K562 treated with DMSO at 1 percent for 4 hours (cell line): ENCODE results near the gene PIGR. TPM values are rescaled to one million over a fixed set of nuclear protein-coding genes. Genes with fewer than 3 reads are reported as not detected.

ENCODE experiments used
- total RNA-seq: library from RNA; unstranded; fragments of 300-600 nt; gene quantifications from 2 replicates; pipeline ENCODE4 v1.2.3, GENCODE V29; 2022; ENCODE audit not compliant: insufficient read depth

The PIGR gene, protein sequence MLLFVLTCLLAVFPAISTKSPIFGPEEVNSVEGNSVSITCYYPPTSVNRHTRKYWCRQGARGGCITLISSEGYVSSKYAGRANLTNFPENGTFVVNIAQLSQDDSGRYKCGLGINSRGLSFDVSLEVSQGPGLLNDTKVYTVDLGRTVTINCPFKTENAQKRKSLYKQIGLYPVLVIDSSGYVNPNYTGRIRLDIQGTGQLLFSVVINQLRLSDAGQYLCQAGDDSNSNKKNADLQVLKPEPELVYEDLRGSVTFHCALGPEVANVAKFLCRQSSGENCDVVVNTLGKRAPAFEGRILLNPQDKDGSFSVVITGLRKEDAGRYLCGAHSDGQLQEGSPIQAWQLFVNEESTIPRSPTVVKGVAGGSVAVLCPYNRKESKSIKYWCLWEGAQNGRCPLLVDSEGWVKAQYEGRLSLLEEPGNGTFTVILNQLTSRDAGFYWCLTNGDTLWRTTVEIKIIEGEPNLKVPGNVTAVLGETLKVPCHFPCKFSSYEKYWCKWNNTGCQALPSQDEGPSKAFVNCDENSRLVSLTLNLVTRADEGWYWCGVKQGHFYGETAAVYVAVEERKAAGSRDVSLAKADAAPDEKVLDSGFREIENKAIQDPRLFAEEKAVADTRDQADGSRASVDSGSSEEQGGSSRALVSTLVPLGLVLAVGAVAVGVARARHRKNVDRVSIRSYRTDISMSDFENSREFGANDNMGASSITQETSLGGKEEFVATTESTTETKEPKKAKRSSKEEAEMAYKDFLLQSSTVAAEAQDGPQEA
- total RNA-seq, result 0.13 TPM in 1 of 2 replicates, not detected in the other

DNA sequence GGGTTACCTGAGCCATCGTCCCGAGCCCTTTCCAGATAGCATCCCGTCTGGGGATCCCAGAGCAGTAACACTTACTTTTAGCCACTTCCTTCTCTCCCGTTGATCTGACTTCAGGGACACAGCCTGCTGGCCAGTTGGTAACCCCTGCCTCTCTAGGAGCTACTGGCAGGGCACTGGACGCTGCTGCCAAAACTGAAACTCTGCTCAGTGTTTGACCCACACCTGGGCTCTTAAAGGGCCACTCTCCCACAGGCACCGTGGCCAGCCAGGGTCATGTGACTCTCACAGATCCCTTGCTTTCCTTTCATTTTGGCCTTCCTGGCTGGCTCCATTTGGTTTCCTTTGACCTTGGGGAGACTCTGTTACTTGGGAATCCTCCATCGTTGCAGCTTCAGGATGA is at the start of gene PIGR:
Gene PIGR (minus strand): TSS at position 206 of the 400 bp plus-strand sequence. CDS start 5,935 bp downstream, outside the sequence.

DNA sequence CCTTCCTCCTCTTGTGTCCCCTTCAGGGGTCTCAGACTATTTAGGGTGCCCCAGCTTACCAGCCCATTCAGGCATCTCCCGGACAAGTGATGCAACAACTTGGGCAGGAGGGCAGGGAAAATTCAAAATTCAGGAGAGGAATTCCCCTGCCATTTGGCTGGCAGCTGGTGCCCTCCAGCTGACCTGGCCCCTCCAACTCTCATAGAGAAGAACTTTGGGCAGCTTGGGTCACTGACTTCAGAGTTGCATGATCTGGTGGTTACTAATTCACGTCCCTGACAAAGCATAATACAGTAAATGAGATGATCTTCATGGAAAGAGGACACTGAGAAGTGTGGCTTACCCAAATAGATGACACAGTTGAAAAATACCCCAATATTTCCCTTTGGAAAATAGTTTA is 24.2 kb upstream of the PIGR start, which contains the start of gene FCAMR:
Gene FCAMR (minus strand): TSS at position 15 of the 400 bp plus-strand sequence. CDS start 335 bp downstream, outside the sequence.

DNA sequence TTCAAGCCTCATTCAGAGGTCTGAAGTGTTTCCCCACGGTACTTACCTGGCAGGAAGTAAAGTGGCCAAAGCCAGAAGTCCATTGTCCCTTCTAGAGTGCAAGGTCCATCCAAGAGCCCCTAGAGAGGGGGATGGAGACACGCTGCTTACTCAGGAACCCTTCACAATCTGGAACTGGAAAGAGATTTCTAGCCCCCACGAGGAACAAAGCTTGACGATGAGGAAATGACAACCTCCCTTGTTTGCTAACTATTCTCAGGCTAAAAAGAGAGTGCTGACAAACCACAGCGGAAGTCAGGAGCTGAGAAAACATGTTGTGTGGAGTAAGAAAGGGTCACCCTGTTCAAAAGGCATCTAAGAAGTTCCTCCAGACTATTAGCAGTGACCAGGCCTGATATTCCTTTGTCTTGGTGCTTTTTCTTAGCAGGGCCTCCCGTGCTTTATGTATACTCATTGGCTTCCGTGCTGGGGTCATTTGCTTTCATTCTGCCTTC is 24.4 kb downstream of the PIGR start, which contains the start of gene FCMR:
Gene FCMR (minus strand): TSS at position 170 of the 494 bp plus-strand sequence. CDS start 87 bp downstream, at position 83.

DNA sequence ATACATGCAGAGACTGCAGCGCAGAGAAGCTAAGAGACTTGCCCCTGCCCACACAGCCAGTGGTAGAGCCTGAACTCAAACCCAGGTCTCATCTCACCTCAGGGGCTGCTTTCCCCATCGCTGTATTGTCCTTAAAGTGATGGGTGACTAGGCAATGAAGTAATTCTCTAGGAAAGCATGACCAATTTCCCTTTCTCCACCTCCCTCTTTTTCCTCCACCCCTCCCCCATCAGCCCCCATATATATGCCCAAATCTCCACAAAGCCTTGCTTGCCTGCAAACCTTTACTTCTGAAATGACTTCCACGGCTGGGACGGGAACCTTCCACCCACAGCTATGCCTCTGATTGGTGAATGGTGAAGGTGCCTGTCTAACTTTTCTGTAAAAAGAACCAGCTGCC is 49.1 kb downstream of the PIGR start, which contains the start of gene IL24:
Gene IL24 (plus strand): TSS at position 269 of the 400 bp plus-strand sequence. CDS start 390 bp downstream, outside the sequence.

Other genes with a start within 250 kb of the PIGR start
- not detected in 2 replicates for gene IL19, start 175.7 kb downstream of the PIGR start, total RNA-seq
- not detected in 2 replicates for gene IL10, start 174.0 kb downstream of the PIGR start, total RNA-seq
- not detected in 2 replicates for gene IL20, start 80.8 kb downstream of the PIGR start, total RNA-seq
- gene IL24, start 49.0 kb downstream of the PIGR start, total RNA-seq, result not detected in 2 replicates
- gene FCMR, start 24.5 kb downstream of the PIGR start, total RNA-seq, result not detected in 2 replicates
- gene FCAMR, start 24.0 kb upstream of the PIGR start, total RNA-seq, result not detected in 2 replicates
- gene C1orf116, start 86.3 kb upstream of the PIGR start, total RNA-seq, result 1.4 and 1.7 TPM in 2 replicates
- 17.7 and 23.6 TPM in 2 replicates for gene YOD1, start 104.7 kb upstream of the PIGR start, total RNA-seq
- 13.8 and 17.5 TPM in 2 replicates for gene PFKFB2, start 106.8 kb upstream of the PIGR start, total RNA-seq
- gene C4BPB, start 142.4 kb upstream of the PIGR start, total RNA-seq, result not detected in 2 replicates
- gene C4BPA, start 157.8 kb upstream of the PIGR start, total RNA-seq, result 0.57 and 0.73 TPM in 2 replicates